ENCODE results near the gene SHC3. TPM values are rescaled to one million over a fixed set of nuclear protein-coding genes. Genes with fewer than 3 reads are reported as not detected.

Gene SHC3
- polyA plus RNA-seq, 1 donor from 2014 or later: 22.9 TPM

- Histone ChIP-seq H3K27ac (ENCODE audit: low read length) (no peak overlapping the region), H3K9me2 (ENCODE audit: insufficient read depth, low read length) (no peaks in the 10 kb centered on the region), H3K36me3 (ENCODE audit: insufficient read depth, low read length) (no peaks in the 10 kb centered on the region), H3F3A (ENCODE audit: insufficient read depth, low read length, poor library complexity, severe bottlenecking) (no peaks in the 10 kb centered on the region), H3K79me2 (replicated peaks; ENCODE audit: insufficient read depth, low read length) (no peaks in the 10 kb centered on the region), H3K9ac (ENCODE audit: low read length) (no peak overlapping the region), H4K20me1 (ENCODE audit: insufficient read depth) (no peaks in the 10 kb centered on the region), H3K9me3 (ENCODE audit: low read length) (no peaks in the 10 kb centered on the region), H3K27me3 (ENCODE audit: insufficient read depth, low read depth, low read length) (peaks cover 41% of the 10 kb centered on the region), H2AFZ (ENCODE audit: low read depth, low read length) (no peak overlapping the region), H3K4me3 (ENCODE audit: low read length) (no peak overlapping the region), H3K4me2 (ENCODE audit: low read length) (no peak overlapping the region)
- TF ChIP-seq SMC3 (conservative IDR thresholded peaks at IDR 0.05; ENCODE audit: poor library complexity): no peak
- TF ChIP-seq EP300 (conservative IDR thresholded peaks at IDR 0.05; ENCODE audit: poor library complexity, severe bottlenecking): no peak
- no peak for TF ChIP-seq TAF1 (IDR thresholded peaks at IDR 0.05; ENCODE audit: low read depth)
- no peak for TF ChIP-seq POLR2AphosphoS5 (IDR thresholded peaks at IDR 0.05)
- no peak for TF ChIP-seq CTCF (IDR thresholded peaks at IDR 0.05; ENCODE audit: poor library complexity, severe bottlenecking)
- no peak for TF ChIP-seq REST (IDR thresholded peaks at IDR 0.05; ENCODE audit: borderline replicate concordance)
- TF ChIP-seq RAD21 (conservative IDR thresholded peaks at IDR 0.05): no peak
- no peak for TF ChIP-seq MXI1 (conservative IDR thresholded peaks at IDR 0.05; ENCODE audit: poor library complexity, severe bottlenecking)
- no peak for TF ChIP-seq EZH2 (IDR thresholded peaks at IDR 0.05; ENCODE audit: borderline replicate concordance, insufficient read depth, low read length, poor library complexity, severe bottlenecking)
These were observed 184.0 kb downstream of the SHC3 start for GRCh38 chr9:88994469-88995199.

- Histone ChIP-seq H3K9ac (ENCODE audit: low read length) (no peak overlapping the region), H4K20me1 (ENCODE audit: insufficient read depth) (no peaks in the 10 kb centered on the region), H3K9me2 (ENCODE audit: insufficient read depth, low read length) (no peaks in the 10 kb centered on the region), H3K4me2 (ENCODE audit: low read length) (no peak overlapping the region), H2AFZ (ENCODE audit: low read depth, low read length) (no peak overlapping the region), H3K9me3 (ENCODE audit: low read length) (no peaks in the 10 kb centered on the region), H3F3A (ENCODE audit: insufficient read depth, low read length, poor library complexity, severe bottlenecking) (no peaks in the 10 kb centered on the region), H3K36me3 (ENCODE audit: insufficient read depth, low read length) (no peaks in the 10 kb centered on the region), H3K4me3 (ENCODE audit: low read length) (no peak overlapping the region), H3K79me2 (replicated peaks; ENCODE audit: insufficient read depth, low read length) (no peaks in the 10 kb centered on the region), H3K27ac (ENCODE audit: low read length) (no peak overlapping the region), H3K27me3 (ENCODE audit: insufficient read depth, low read depth, low read length) (peaks cover 48% of the 10 kb centered on the region)
- TF ChIP-seq MXI1 (conservative IDR thresholded peaks at IDR 0.05; ENCODE audit: poor library complexity, severe bottlenecking) (no peak), SMC3 (conservative IDR thresholded peaks at IDR 0.05; ENCODE audit: poor library complexity) (no peak), POLR2AphosphoS5 (IDR thresholded peaks at IDR 0.05) (no peak), EZH2 (IDR thresholded peaks at IDR 0.05; ENCODE audit: borderline replicate concordance, insufficient read depth, low read length, poor library complexity, severe bottlenecking) (no peak), RAD21 (conservative IDR thresholded peaks at IDR 0.05) (no peak), EP300 (conservative IDR thresholded peaks at IDR 0.05; ENCODE audit: poor library complexity, severe bottlenecking) (no peak), CTCF (IDR thresholded peaks at IDR 0.05; ENCODE audit: poor library complexity, severe bottlenecking) (no peak), REST (IDR thresholded peaks at IDR 0.05; ENCODE audit: borderline replicate concordance) (no peak), TAF1 (IDR thresholded peaks at IDR 0.05; ENCODE audit: low read depth) (no peak)
These were observed 184.7 kb downstream of the SHC3 start for GRCh38 chr9:88993871-88994460.

All from neural cell (in vitro differentiated cells).